ENCODE data around the gene CAPN1. TPM values are rescaled to one million over a fixed set of nuclear protein-coding genes. Genes with fewer than 3 reads are reported as not detected.
"Not testable (repeated sequence)": the region's sequence is repeated elsewhere in the genome, so short reads cannot be mapped to it uniquely, and the experiment has no call there.

CAPN1 gene
- polyA plus RNA-seq, 4 donors: 107 to 218 (median 205) TPM

GRCh38 chr11:65165410-65166317 is 16.1 kb upstream of the CAPN1 start:
- 11 to 36% (median 30%) methylated on average over 31 of the region's 31 CpGs for WGBS, 3 donors
- FAIRE-seq: no peak

GRCh38 chr11:65166893-65167292 is 14.8 kb upstream of the CAPN1 start:
- H3K4me3 ChIP-seq (ENCODE audit: low read depth in 1 of 3, low read length in 3 of 3): no peak overlapping the region
- H3K9me3 ChIP-seq (ENCODE audit: control insufficient read depth in 2 of 2, insufficient read depth in 1 of 2, low read depth in 1 of 2, low read length in 1 of 2): no peaks in the 10 kb centered on the region
- FAIRE-seq (no peak), DNase-seq (no peak)
- H3K36me3 ChIP-seq (ENCODE audit: control insufficient read depth in 3 of 3, insufficient read depth in 2 of 3, low read depth in 1 of 3, low read length in 3 of 3): no peaks in the 10 kb centered on the region
- H3K27me3 ChIP-seq (ENCODE audit: control insufficient read depth in 3 of 3, insufficient read depth in 3 of 3, low read length in 3 of 3): no peaks in the 10 kb centered on the region
- H3K4me1 ChIP-seq (ENCODE audit: control insufficient read depth in 3 of 3, insufficient read depth in 2 of 3, low read depth in 1 of 3, low read length in 2 of 3): peaks cover 0 to 6% (median 0%) of the 10 kb centered on the region in 3 donors
- H3K27ac ChIP-seq (ENCODE audit: low read depth in 1 of 3, low read length in 2 of 3): no peak overlapping the region
- WGBS, 3 donors: 59 to 78% (median 68%) methylated on average over 3 of the region's 3 CpGs

More at GRCh38 chr11:65165410-65166317, 16.1 kb upstream of the CAPN1 start:
- no peaks in the 10 kb centered on the region for H3K27me3 ChIP-seq (ENCODE audit: control insufficient read depth in 3 of 3, insufficient read depth in 3 of 3, low read length in 3 of 3)
- H3K27ac ChIP-seq (ENCODE audit: low read depth in 1 of 3, low read length in 2 of 3): peak overlapping the region in 2 of 3 donors; percentile 11 to 78
- peaks cover 0 to 6% (median 0%) of the 10 kb centered on the region in 3 donors for H3K4me1 ChIP-seq (ENCODE audit: control insufficient read depth in 3 of 3, insufficient read depth in 2 of 3, low read depth in 1 of 3, low read length in 2 of 3)
- no peaks in the 10 kb centered on the region for H3K36me3 ChIP-seq (ENCODE audit: control insufficient read depth in 3 of 3, insufficient read depth in 2 of 3, low read depth in 1 of 3, low read length in 3 of 3)
- peak; percentile 74 to 79 for DNase-seq
- peak overlapping the region in 2 of 3 donors; percentile 3 to 18 for H3K4me3 ChIP-seq (ENCODE audit: low read depth in 1 of 3, low read length in 3 of 3)
- no peaks in the 10 kb centered on the region for H3K9me3 ChIP-seq (ENCODE audit: control insufficient read depth in 2 of 2, insufficient read depth in 1 of 2, low read depth in 1 of 2, low read length in 1 of 2)

- H3K27me3 ChIP-seq (ENCODE audit: control insufficient read depth in 3 of 3, insufficient read depth in 3 of 3, low read length in 3 of 3): no peaks in the 10 kb centered on the region
- DNase-seq (no peak), FAIRE-seq (no peak)
- H3K27ac ChIP-seq (ENCODE audit: low read depth in 1 of 3, low read length in 2 of 3): no peak overlapping the region
- no peaks in the 10 kb centered on the region for H3K36me3 ChIP-seq (ENCODE audit: control insufficient read depth in 3 of 3, insufficient read depth in 2 of 3, low read depth in 1 of 3, low read length in 3 of 3)
- H3K4me1 ChIP-seq (ENCODE audit: control insufficient read depth in 3 of 3, insufficient read depth in 2 of 3, low read depth in 1 of 3, low read length in 2 of 3): peaks cover 0 to 6% (median 0%) of the 10 kb centered on the region in 3 donors
- 86 to 90% (median 87%) methylated on average over 3 of the region's 3 CpGs for WGBS, 3 donors
- H3K4me3 ChIP-seq (ENCODE audit: low read depth in 1 of 3, low read length in 3 of 3): no peak overlapping the region
- no peaks in the 10 kb centered on the region for H3K9me3 ChIP-seq (ENCODE audit: control insufficient read depth in 2 of 2, insufficient read depth in 1 of 2, low read depth in 1 of 2, low read length in 1 of 2)
Measured at GRCh38 chr11:65167656-65168055, 14.1 kb upstream of the CAPN1 start.

GRCh38 chr11:65169164-65169641 is 12.5 kb upstream of the CAPN1 start:
- FAIRE-seq (no peak), DNase-seq (no peak)
- no peaks in the 10 kb centered on the region for H3K36me3 ChIP-seq (ENCODE audit: control insufficient read depth in 3 of 3, insufficient read depth in 2 of 3, low read depth in 1 of 3, low read length in 3 of 3)
- 64 to 82% (median 77%) methylated on average over 11 of the region's 11 CpGs for WGBS, 3 donors
- peak overlapping the region in 1 of 3 donors; percentile 58 for H3K27ac ChIP-seq (ENCODE audit: low read depth in 1 of 3, low read length in 2 of 3)
- H3K4me3 ChIP-seq (ENCODE audit: low read depth in 1 of 3, low read length in 3 of 3): no peak overlapping the region
- no peaks in the 10 kb centered on the region for H3K27me3 ChIP-seq (ENCODE audit: control insufficient read depth in 3 of 3, insufficient read depth in 3 of 3, low read length in 3 of 3)
- H3K4me1 ChIP-seq (ENCODE audit: control insufficient read depth in 3 of 3, insufficient read depth in 2 of 3, low read depth in 1 of 3, low read length in 2 of 3): peaks cover 0 to 6% (median 0%) of the 10 kb centered on the region in 3 donors
- no peaks in the 10 kb centered on the region for H3K9me3 ChIP-seq (ENCODE audit: control insufficient read depth in 2 of 2, insufficient read depth in 1 of 2, low read depth in 1 of 2, low read length in 1 of 2)

- FAIRE-seq: no peak
Measured at GRCh38 chr11:65170058-65170534, 11.6 kb upstream of the CAPN1 start, which contains the start of gene SPDYC. Gene SPDYC, plus strand, starts transcription at chr11:65170233. Its CDS starts 1,125 bp downstream, at chr11:65171358.

GRCh38 chr11:65172600-65172999 is 9.1 kb upstream of the CAPN1 start:
- Histone ChIP-seq H3K9me3 (ENCODE audit: control insufficient read depth in 2 of 2, insufficient read depth in 1 of 2, low read depth in 1 of 2, low read length in 1 of 2) (no peaks in the 10 kb centered on the region), H3K27me3 (ENCODE audit: control insufficient read depth in 3 of 3, insufficient read depth in 3 of 3, low read length in 3 of 3) (no peaks in the 10 kb centered on the region), H3K27ac (ENCODE audit: low read depth in 1 of 3, low read length in 2 of 3) (no peak overlapping the region), H3K4me1 (ENCODE audit: control insufficient read depth in 3 of 3, insufficient read depth in 2 of 3, low read depth in 1 of 3, low read length in 2 of 3) (no peaks in the 10 kb centered on the region), H3K36me3 (ENCODE audit: control insufficient read depth in 3 of 3, insufficient read depth in 2 of 3, low read depth in 1 of 3, low read length in 3 of 3) (no peaks in the 10 kb centered on the region), H3K4me3 (ENCODE audit: low read depth in 1 of 3, low read length in 3 of 3) (no peak overlapping the region)
- 77 to 86% (median 85%) methylated on average over 10 of the region's 10 CpGs for WGBS, 3 donors
- DNase-seq: no peak
- FAIRE-seq: no peak

More at GRCh38 chr11:65170058-65170534, 11.6 kb upstream of the CAPN1 start, which contains the start of gene SPDYC:
- no peaks in the 10 kb centered on the region for H3K9me3 ChIP-seq (ENCODE audit: control insufficient read depth in 2 of 2, insufficient read depth in 1 of 2, low read depth in 1 of 2, low read length in 1 of 2)
- no peaks in the 10 kb centered on the region for H3K36me3 ChIP-seq (ENCODE audit: control insufficient read depth in 3 of 3, insufficient read depth in 2 of 3, low read depth in 1 of 3, low read length in 3 of 3)
- H3K27me3 ChIP-seq (ENCODE audit: control insufficient read depth in 3 of 3, insufficient read depth in 3 of 3, low read length in 3 of 3): no peaks in the 10 kb centered on the region
- no peak within 1 kb of the TSS for H3K4me3 ChIP-seq (ENCODE audit: low read depth in 1 of 3, low read length in 3 of 3)
- DNase-seq: no peak
- H3K27ac ChIP-seq (ENCODE audit: low read depth in 1 of 3, low read length in 2 of 3): peak within 1 kb of the TSS in 1 of 3 donors; percentile 58
- WGBS, 3 donors: 94 to 96% (median 95%) methylated on average over 18 to 21 of the region's 21 CpGs
- peaks cover 0 to 6% (median 0%) of the 10 kb centered on the region in 3 donors for H3K4me1 ChIP-seq (ENCODE audit: control insufficient read depth in 3 of 3, insufficient read depth in 2 of 3, low read depth in 1 of 3, low read length in 2 of 3)

GRCh38 chr11:65174571-65175010 is 7.1 kb upstream of the CAPN1 start:
- WGBS, 3 donors: 57 to 74% (median 58%) methylated on average over 2 of the region's 2 CpGs

GRCh38 chr11:65180877-65181568 is 705 bp upstream of the CAPN1 start:
- DNase-seq: peak; percentile 70 to 82
- Histone ChIP-seq H3K36me3 (ENCODE audit: control insufficient read depth in 3 of 3, insufficient read depth in 2 of 3, low read depth in 1 of 3, low read length in 3 of 3) (peaks cover 0 to 28% (median 3%) of the 10 kb centered on the region in 3 donors), H3K9me3 (ENCODE audit: control insufficient read depth in 2 of 2, insufficient read depth in 1 of 2, low read depth in 1 of 2, low read length in 1 of 2) (no peaks in the 10 kb centered on the region), H3K4me3 (ENCODE audit: low read depth in 1 of 3, low read length in 3 of 3) (peak overlapping the region; percentile 71 to 94 (median 87)), H3K4me1 (ENCODE audit: control insufficient read depth in 3 of 3, insufficient read depth in 2 of 3, low read depth in 1 of 3, low read length in 2 of 3) (peaks cover 0 to 23% (median 7%) of the 10 kb centered on the region in 3 donors), H3K27me3 (ENCODE audit: control insufficient read depth in 3 of 3, insufficient read depth in 3 of 3, low read length in 3 of 3) (no peaks in the 10 kb centered on the region), H3K27ac (ENCODE audit: low read depth in 1 of 3, low read length in 2 of 3) (peak overlapping the region; percentile 31 to 88 (median 87))
- WGBS, 3 donors: 0 to 1% (median 1%) methylated on average over 34 to 60 of the region's 60 CpGs
- FAIRE-seq: no peak

More at GRCh38 chr11:65174571-65175010, 7.1 kb upstream of the CAPN1 start:
- not testable (repeated sequence) for H3K27me3 ChIP-seq (ENCODE audit: control insufficient read depth in 3 of 3, insufficient read depth in 3 of 3, low read length in 3 of 3); H3K9me3 ChIP-seq (ENCODE audit: control insufficient read depth in 2 of 2, insufficient read depth in 1 of 2, low read depth in 1 of 2, low read length in 1 of 2); H3K27ac ChIP-seq (ENCODE audit: low read depth in 1 of 3, low read length in 2 of 3); H3K36me3 ChIP-seq (ENCODE audit: control insufficient read depth in 3 of 3, insufficient read depth in 2 of 3, low read depth in 1 of 3, low read length in 3 of 3); H3K4me1 ChIP-seq (ENCODE audit: control insufficient read depth in 3 of 3, insufficient read depth in 2 of 3, low read depth in 1 of 3, low read length in 2 of 3); FAIRE-seq; DNase-seq; H3K4me3 ChIP-seq (ENCODE audit: low read depth in 1 of 3, low read length in 3 of 3)

Measured in small intestine (tissue), 7 donors.